CMK (cell line): ENCODE data around the gene NELL1.

Experiments
- DNase-seq: peaks from one replicate; pipeline ENCODE4 v3.0.0-alpha.2; 2010; ENCODE audit warnings: low read depth

The NELL1 gene

DNA sequence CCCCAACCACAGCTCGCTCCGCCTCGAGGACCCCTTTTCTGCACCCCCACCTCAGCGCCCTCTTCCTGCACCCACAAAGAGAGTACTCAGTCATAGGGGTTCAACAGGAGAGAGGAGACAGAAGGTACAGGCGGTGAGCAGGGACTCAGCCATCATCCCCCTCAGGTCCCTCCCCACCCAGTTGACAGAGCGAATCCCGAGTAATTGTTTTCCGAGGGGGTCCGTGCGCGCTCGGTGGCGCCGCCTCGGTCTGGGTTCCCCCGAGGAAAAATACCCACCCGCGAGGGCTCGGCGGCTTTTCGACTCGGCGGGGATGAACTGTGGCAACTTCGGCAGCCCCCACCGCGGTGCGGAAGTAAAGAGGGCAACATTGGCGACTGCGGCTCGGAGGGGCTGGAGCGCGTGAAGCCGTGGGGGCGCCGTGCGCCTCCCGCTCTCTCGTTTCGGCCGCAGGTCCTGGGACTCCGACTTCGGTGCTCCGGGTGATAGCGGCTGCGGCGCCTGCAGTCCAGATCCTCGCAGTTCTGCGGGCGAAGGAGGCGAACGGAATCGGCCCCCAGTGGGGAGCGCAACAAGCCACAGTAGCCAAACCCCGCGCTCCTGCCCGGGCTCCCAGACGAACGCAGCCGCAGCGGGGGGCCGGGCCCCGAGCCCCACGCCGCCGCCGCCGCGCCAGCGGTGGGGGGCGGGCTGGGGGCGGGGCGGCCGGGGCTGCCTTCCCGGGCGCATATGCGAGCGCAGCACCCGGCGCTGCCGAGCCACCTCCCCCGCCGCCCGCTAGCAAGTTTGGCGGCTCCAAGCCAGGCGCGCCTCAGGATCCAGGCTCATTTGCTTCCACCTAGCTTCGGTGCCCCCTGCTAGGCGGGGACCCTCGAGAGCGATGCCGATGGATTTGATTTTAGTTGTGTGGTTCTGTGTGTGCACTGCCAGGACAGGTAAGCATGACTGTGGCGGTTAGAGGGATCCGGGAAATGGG, at the start of gene NELL1:
Gene NELL1, plus strand, starts transcription at position 743 of the 976 bp plus-strand sequence.
- DNase-seq: no peak

DNA sequence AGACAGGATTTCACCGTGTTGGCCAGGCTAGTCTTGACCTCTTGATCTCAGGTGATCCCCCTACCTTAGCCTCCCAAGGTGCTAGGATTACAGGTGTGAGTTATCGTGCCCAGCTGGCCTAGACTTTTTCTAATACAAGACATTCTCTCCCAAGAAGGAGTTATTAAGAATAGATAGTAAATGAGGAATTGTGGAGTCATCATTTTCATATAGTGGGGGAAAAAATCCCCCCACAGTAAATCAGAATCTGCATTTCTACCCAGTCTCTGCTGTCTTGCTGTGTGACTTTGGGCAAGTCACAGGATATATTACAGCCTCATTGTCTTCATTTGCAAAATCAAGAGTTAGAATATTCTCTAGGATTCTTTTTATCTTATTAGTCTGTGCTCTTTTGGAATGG, 48.4 kb upstream of the NELL1 start:
- DNase-seq: no peak

DNA sequence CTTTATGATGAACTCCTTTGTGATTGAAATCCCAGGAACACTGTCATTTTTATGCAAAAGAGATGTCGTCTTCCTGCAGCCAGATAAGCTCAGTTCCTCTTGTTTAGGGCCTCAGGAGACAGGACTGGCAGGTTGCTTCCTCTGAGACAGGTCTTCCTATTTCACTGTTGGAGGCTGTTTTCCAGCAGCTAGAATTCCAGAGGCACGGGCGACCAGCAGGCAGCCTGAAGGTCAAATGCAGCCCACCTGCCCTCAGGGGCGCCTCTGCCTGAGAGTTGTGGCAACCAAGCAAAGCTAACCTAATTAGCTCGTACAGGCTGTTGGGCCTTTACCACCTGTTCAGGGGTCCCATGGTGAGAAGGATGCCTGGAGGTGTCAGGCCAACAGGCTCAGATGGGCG, 47.7 kb upstream of the NELL1 start:
- DNase-seq: no peak

DNA sequence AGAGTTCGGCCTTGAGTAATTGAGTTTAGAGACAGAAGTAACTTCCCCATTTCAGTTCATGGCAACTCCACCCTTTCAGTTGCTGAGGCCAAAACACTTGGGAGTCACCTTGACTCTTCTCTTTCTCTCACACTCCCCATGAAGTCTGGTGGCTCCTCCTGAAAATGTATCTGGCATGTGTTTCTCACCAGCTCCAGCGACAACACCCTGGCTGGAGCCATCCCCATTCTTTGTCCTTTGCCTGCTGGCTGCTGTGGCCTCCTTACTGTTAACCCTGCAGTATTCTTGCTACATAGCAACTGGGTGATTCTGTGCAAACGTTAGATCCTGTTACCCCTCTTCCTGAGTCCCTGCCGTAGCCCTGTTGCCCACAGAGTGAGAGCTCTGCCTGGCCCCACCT, 46.1 kb upstream of the NELL1 start:
- no peak for DNase-seq

GRCh38 chr11:20626279-20626678, 43.1 kb upstream of the NELL1 start:
- DNase-seq: no peak

DNA sequence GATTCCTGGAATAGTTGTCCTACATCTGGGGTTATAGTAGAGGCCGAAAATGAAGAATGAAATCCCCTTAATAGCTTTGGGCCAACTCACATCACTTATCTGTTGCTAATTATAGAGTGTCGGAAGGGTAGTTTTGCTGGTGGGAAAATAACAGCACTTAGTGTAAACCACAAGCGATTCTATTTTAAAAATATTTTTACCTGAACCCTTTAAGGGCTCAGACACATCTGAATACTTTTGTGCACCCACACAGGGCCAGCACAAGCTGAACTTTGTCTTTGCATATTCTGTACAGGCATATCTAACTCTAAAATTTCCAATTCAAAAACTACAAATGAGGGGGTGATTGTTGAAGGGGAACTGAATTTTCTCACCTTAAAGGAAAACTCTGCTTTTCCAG, 42.4 kb upstream of the NELL1 start:
- no peak for DNase-seq

DNA sequence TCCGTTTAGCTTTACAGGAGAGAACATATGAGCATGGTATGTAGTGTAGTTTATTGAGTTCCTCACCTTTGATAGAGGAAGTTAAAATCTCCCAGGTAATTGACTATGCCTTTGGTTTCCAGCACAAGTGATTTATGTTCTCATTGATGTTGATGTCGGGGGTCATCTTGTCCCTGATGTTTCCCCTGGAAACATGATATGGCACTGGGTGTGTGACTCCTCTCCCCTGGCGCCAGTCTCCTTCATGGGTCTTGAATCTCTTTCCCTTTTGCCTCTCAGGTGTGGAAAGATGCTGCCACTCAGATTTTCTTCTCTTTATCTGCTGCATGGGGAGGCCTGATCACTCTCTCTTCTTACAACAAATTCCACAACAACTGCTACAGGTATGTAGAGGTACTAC, 41.7 kb upstream of the NELL1 start:
- no peak for DNase-seq

DNA sequence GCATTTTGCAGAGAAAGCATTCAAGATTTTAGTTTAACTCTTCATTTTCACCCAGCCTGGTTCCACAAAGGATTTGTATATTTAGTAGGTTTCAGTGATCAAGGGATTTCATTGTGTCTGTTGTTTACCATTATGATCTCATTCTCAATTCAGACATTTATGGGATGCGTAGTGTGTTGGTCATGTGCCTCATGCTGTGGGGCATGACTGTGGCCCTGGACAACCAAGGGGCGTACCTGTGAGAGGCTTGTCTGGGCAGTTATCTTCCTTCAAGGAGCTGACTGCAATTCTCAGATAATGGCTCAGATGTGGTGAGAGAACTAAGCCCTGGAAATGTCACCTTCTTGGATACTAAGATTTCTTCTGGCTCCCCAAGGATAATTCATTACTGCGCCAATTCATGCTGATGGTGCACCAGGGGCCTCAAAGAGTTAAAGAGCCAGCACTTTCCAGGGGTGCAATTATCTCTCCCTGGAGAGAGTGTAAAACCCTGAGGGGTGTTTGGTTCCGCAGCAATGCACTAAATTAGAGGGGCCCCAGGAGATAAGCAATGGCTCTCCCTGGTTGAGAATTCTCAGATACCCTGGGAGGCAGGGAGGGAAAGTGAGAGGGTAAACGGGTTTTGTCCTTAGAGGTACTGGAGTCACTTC, 37.7 kb upstream of the NELL1 start:
- DNase-seq: no peak

- no peak for DNase-seq
These were observed 37.2 kb upstream of the NELL1 start for GRCh38 chr11:20632169-20632532.

DNA sequence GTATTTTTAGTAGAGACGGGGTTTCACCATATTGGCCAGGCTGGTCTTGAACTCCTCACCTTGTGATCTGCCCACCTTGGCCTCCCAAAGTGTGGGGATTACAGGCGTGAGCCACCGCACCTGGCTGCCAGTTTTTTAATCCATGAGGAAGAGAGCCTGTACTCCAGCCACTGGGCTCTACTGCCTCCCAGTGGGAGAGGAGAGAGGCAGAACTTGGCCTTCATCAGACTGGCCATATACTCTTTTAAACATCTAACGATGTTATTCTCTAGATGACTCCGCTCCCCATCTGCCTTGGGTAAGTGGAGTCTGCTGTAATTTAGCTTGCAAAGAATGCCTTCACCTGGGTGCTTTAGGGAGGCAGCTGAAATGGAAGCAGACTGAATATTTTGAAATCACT, 35.3 kb upstream of the NELL1 start:
- DNase-seq: no peak

DNA sequence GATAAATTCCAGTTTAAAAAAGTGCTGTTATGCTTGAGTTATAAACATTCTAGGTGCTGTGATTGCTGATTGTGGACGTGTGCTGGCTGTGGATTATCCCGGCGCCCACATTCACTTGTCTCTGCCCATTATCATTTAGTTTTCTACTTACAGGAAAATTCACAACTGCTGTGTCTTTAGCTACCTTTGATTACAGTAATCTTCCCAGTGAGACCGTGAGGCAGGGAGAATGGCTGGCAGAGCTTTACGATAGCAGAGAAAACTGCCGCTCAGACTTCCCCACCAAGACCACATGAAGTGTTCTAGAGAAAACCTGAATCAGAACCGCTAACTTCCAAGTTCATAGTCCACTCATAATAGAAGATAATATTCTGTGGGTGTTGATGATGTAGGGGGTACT, 34.6 kb upstream of the NELL1 start:
- no peak for DNase-seq

DNA sequence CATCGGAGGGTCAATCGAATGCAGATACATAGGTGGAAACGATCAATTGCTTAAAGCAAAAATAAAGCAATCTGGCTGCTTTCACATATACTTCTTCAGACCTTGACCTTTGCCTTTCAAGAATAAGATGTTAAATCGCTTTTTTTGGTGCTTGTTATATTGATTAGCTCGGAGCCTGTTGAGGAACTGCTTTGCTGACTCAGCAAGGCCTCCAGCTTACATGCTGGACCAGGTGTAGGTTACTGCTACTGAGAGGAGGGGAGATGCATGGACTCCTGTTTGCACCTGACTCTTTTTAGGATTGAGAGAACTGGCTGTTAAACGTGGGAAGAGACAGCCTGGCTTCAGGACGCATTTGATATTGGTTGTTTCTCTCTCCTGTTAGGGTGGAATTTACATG, 31.3 kb upstream of the NELL1 start:
- no peak for DNase-seq

DNA sequence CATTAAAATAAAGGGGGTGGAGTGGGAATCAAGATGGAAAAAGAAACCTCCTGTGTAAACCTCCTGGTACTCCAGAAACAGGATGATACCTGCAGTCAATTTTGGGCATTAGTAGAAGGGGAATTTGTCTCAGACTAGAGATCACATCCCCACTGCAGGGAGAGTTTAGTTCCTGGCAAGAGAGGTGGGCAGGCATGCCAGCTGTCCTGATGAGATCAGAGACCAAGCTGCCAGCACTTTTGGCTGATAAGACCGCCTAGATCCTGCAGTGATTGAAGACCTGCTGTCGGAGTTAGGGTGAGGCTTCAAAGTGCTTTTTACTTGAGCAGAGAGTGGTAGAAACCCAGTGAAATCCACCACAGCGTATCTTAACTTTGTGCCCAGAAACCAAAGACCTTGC, 29.7 kb upstream of the NELL1 start:
- DNase-seq: no peak

DNA sequence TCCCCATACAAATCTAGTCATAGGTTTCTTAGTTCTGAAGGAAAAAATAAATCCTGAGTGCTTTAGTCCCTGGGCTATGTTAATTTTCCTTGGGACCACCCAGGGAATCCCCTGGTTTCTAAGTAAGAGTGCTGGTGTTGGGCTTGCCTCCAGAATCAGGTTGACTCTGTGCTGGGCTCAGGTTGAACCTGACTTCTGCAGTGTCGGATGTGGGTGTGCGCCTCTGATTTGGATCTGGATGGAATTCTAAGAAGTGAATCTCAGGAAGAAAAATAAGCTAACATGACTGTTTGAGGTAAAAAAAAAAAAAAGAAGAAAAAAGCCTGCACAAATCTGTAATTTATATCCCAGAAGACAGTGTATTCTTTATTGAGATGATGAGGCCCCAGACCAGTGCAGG, 29.0 kb upstream of the NELL1 start:
- DNase-seq: no peak

DNA sequence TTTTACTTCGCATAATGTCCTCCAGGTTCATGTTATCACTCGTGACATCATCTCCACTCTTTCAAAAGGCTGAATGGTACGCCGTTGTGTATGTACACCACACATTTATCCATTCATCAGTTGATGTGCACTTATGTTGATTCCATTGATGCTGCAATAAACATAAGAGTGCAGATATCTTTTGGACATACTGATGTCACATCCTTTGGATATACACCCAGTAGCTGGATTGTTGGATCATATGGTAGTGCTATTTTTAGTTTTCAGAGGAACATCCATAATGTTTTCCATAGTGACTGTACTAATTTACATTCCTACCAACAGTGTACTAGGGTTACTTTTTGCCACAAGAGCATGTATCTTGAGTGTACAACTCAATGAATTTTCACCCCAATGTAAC, 25.0 kb upstream of the NELL1 start:
- no peak for DNase-seq

DNA sequence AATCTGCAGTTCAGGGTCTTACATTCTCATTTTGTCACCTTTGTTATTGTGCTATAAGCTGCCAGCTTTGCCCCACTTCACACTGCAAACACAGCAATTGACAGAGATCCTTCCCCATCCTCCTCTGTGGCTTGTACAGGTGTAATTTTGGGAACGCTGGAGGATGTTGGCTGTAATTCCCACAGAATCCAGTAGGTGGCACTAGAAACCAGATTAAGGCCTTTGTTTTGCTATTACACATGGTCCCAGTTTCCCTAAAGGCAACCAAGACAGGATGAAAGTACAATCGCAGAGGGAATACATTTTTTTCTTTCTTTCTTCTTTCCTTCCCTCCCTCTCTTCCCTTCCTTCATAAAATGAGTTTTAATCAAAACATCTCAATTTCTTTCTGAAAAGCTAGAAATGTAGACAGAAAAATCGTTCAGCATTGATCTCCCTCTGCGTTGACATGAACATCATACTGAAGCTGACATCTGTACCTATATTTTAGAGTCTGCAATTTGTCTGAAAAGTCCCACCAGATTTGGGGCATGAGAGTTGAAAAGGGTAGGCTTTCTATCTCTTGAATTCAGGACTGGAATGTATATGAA, 21.3 kb upstream of the NELL1 start:
- peak; percentile 7 for DNase-seq

DNA sequence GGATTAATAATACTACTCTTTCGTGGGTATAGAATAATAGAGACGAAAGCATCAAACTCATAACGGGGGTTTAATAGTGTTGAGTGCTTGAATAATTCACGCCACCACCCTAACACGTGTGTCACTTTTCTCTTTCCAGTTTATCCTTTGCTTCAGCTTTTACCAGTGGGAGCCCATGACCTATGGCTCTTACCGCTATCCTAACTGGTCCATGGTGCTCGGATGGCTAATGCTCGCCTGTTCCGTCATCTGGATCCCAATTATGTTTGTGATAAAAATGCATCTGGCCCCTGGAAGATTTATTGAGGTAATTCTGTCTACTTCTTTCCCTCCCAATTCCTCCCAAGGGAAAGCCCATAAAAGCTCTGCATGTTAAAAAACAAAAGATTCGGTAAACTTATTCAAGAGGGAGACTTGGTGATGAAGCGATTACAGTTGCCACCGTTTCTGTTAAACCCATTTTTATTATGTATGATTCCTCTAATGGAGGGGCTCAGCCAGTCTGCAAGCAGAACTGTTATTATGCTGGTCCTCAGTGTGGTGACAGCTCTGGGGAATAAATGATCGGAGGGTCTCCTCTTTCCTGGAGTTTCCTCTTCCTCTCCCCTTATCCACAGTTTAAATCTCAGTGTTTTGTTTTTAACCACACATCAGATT, 17.1 kb upstream of the NELL1 start:
- no peak for DNase-seq

- no peak for DNase-seq
These were observed 15.3 kb upstream of the NELL1 start for GRCh38 chr11:20654038-20654437.

DNA sequence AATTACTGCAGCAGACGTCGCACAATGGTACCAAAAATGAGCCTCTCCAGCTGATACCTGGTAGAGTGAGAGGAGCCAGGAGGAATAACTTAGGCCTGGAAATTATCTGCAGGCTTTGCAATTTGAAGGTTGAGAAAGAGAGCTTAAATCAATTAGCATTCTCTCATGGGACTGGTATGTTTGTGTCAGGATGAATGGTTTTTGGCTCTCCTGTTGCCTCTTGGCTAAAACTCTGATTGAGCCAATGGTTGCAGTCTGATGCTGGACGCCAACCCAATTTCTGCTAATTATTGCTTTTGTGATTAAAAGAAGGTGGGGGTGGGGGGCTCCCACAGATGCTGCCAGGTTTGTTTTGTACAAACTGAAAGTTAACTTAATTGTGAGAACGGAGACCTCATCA, 12.5 kb upstream of the NELL1 start:
- DNase-seq: no peak

DNA sequence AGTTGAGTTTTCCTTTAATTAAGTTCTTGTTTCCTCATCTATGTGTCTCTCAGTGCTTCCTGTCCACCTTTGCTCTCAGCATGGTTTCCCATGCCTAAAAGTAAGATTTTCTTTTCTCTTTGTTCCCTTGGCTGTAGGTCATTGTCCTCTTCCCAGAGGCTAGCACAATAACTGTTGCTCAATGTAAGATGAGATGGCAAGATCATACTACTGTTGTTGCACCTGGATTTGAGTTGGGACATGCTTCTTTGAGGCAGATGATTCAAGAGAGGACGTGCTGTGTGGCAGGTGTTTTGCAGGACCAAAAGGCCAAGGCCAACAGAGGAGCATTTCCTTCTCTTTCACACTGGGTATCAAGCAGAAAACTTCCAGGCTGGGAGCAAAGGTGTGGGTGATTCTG, 11.3 kb upstream of the NELL1 start:
- no peak for DNase-seq

- DNase-seq: no peak
These were observed 7.9 kb upstream of the NELL1 start for GRCh38 chr11:20661445-20661844.

DNA sequence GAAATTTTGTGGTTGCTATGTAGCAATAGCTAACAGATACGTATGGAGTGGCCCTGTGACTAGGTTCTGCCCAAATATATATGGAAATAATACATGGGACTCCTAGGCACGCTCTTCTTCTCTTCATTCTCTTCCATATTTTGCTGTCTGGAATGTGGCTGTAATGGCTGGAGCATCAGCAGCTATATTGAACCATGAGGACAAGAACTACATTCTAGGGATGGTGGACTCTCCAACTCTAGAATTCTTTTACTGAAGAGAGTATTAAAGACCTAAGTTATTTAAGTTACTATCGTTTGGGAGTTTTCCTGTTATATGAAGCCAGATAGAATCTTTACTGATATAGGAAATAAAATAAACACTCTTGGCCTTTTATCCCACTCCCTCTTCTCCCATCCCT, 7.5 kb upstream of the NELL1 start:
- DNase-seq: no peak
